22Rv1 (cell line): ENCODE measurements around the gene DCUN1D1.

ENCODE experiments used
- H3K27ac ChIP-seq: fragments of 450-650 bp; 2 replicates; pipeline ENCODE4 v1.5.1; 2017
- ZFX ChIP-seq: fragments of 450-650 bp; IDR thresholded peaks from 2 replicates; pipeline ENCODE4 v1.6.1; 2017; ENCODE audit warnings: antibody characterized with exemption, borderline replicate concordance
- TF ChIP-seq, protein P1 (sequence below): fragments of 450-650 bp; IDR thresholded peaks from 2 replicates; pipeline ENCODE4 v1.5.1; 2017; ENCODE audit warnings: mild to moderate bottlenecking

DCUN1D1 gene

GRCh38 chr3:182986021-182986420 lies 5.7 kb upstream of the DCUN1D1 start:
- TF ChIP-seq, protein P1, sequence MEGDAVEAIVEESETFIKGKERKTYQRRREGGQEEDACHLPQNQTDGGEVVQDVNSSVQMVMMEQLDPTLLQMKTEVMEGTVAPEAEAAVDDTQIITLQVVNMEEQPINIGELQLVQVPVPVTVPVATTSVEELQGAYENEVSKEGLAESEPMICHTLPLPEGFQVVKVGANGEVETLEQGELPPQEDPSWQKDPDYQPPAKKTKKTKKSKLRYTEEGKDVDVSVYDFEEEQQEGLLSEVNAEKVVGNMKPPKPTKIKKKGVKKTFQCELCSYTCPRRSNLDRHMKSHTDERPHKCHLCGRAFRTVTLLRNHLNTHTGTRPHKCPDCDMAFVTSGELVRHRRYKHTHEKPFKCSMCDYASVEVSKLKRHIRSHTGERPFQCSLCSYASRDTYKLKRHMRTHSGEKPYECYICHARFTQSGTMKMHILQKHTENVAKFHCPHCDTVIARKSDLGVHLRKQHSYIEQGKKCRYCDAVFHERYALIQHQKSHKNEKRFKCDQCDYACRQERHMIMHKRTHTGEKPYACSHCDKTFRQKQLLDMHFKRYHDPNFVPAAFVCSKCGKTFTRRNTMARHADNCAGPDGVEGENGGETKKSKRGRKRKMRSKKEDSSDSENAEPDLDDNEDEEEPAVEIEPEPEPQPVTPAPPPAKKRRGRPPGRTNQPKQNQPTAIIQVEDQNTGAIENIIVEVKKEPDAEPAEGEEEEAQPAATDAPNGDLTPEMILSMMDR: no peak
- TF ChIP-seq ZFX: no peak
- no peak overlapping the region for H3K27ac ChIP-seq

GRCh38 chr3:182983876-182984275 lies 3.5 kb upstream of the DCUN1D1 start:
- H3K27ac ChIP-seq: no peak overlapping the region
- no peak for TF ChIP-seq ZFX
- TF ChIP-seq, protein P1: no peak

DNA sequence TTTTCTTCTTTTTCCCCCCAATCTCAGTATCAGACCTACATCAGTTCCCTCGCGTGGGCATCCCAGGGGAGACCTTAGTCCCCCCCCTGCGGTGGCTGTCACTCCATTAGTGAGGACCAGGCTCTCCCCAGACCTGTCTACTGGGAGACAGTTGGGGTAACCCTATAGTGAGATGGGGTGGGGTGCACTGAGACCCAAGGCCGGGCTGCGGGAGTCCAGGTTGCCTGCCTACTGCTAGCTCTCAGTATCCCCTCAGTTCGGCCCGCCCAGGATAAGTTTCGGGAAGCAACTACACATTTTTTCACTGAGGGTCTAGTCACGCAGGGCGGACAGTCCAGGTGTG lies 671 bp upstream of the DCUN1D1 start:
- no peak for TF ChIP-seq ZFX
- TF ChIP-seq, protein P1: no peak
- no peak overlapping the region for H3K27ac ChIP-seq

GRCh38 chr3:182979674-182980191 lies 605 bp downstream of the DCUN1D1 start:
- TF ChIP-seq, protein P1: no peak
- TF ChIP-seq ZFX: no peak

GRCh38 chr3:182979103-182979673 lies 1.1 kb downstream of the DCUN1D1 start:
- no peak for TF ChIP-seq ZFX
- TF ChIP-seq, protein P1: no peak
- H3K27ac ChIP-seq: no peak overlapping the region

More at GRCh38 chr3:182979674-182980191, 605 bp downstream of the DCUN1D1 start:
- peak overlapping the region; percentile 56 for H3K27ac ChIP-seq

GRCh38 chr3:182978387-182978786 lies 2.0 kb downstream of the DCUN1D1 start:
- no peak overlapping the region for H3K27ac ChIP-seq

DNA sequence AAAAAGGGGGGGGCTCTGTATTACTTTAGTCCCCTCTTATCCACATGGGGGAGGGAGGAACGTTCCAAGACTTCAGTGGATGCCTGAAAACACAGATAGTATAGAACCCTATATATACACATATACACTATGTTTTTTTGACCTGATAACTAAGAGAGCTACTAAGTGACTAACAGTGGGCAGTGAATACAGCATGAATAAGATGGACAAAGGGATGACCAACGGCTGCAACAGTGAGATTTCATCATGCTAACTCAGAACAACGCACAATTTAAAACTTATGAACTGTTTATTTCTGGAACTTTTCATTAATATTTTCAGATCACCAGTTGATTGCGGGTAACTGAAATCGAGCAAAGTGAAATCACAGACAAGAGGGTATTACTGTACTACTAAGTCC lies 7.3 kb downstream of the DCUN1D1 start:
- H3K27ac ChIP-seq: no peak overlapping the region
- TF ChIP-seq ZFX: no peak
- TF ChIP-seq, protein P1: no peak

More at GRCh38 chr3:182978387-182978786, 2.0 kb downstream of the DCUN1D1 start:
- TF ChIP-seq, protein P1: no peak
- TF ChIP-seq ZFX: no peak
